GM23338 (cell line): Measurements from ENCODE around the gene ZSWIM5. TPM values are rescaled to one million over a fixed set of nuclear protein-coding genes. Genes with fewer than 3 reads are reported as not detected.
"Not testable (repeated sequence)": the region's sequence is repeated elsewhere in the genome, so short reads cannot be mapped to it uniquely, and the experiment has no call there.

Source experiments
- ATAC-seq: fragments of 200-7000 bp; cut with Tn5 transposase; 3 replicates; pipeline ENCODE4 v1.9.1; 2020
- DNase-seq: peaks from one replicate; pipeline ENCODE4 v3.0.0-alpha.2; 2015; ENCODE audit warnings: low spot score
- H2AFZ ChIP-seq: fragments of 200-600 bp; sonication (generic); 2 replicates; pipeline ENCODE4 v1.8.0; 2016; ENCODE audit warnings: antibody characterized with exemption, mild to moderate bottlenecking, moderate library complexity
- H3F3A ChIP-seq: fragments of 200-600 bp; sonication (generic); replicated peaks from 2 replicates; pipeline ENCODE4 v1.8.0; 2017; ENCODE audit warnings: antibody characterized with exemption, mixed run types, low read depth
- H3K27ac ChIP-seq: fragments of 200-600 bp; sonication (generic); 2 replicates; pipeline ENCODE4 v1.6.1; 2016; ENCODE audit warnings: low read depth
- H3K27me3 ChIP-seq: fragments of 200-600 bp; sonication (generic); 2 replicates; pipeline ENCODE4 v1.8.0; 2016; ENCODE audit warnings: mild to moderate bottlenecking, mixed run types, moderate library complexity; ENCODE audit not compliant: insufficient read depth
- H3K36me3 ChIP-seq: fragments of 200-600 bp; sonication (generic); 2 replicates; pipeline ENCODE4 v1.8.0; 2016; ENCODE audit warnings: mild to moderate bottlenecking; ENCODE audit not compliant: insufficient read depth
- H3K4me1 ChIP-seq: fragments of 200-600 bp; sonication (generic); 2 replicates; pipeline ENCODE4 v1.8.0; 2016; ENCODE audit warnings: mild to moderate bottlenecking, moderate library complexity; ENCODE audit not compliant: insufficient read depth
- H3K4me2 ChIP-seq: fragments of 200-600 bp; sonication (generic); 2 replicates; pipeline ENCODE4 v1.7.1; 2017; ENCODE audit warnings: mixed run types
- H3K4me3 ChIP-seq: fragments of 200-600 bp; sonication (generic); 2 replicates; pipeline ENCODE4 v1.6.1; 2016; ENCODE audit warnings: mixed run types
- H3K79me2 ChIP-seq: fragments of 200-600 bp; sonication (generic); replicated peaks from 2 replicates; pipeline ENCODE4 v1.8.0; 2017; ENCODE audit warnings: mild to moderate bottlenecking; ENCODE audit not compliant: insufficient read depth
- H3K9me2 ChIP-seq: fragments of 200-600 bp; sonication (generic); 2 replicates; pipeline ENCODE4 v1.8.0; 2017; ENCODE audit not compliant: insufficient read depth
- H4K20me1 ChIP-seq: fragments of 200-600 bp; sonication (generic); replicated peaks from 2 replicates; pipeline ENCODE4 v1.8.0; 2017; ENCODE audit warnings: mild to moderate bottlenecking; ENCODE audit not compliant: insufficient read depth
- H3K27ac Mint-ChIP-seq: 2 replicates; pipeline ENCODE4 v1.8.0; 2020; ENCODE audit warnings: inconsistent platforms, mild to moderate bottlenecking, moderate library complexity, mixed read lengths
- H3K27me3 Mint-ChIP-seq: 3 replicates; pipeline ENCODE4 v1.8.0; 2022; ENCODE audit warnings: low read depth, mild to moderate bottlenecking, moderate library complexity, mixed read lengths, inconsistent platforms; ENCODE audit not compliant: insufficient read depth, poor library complexity
- H3K36me3 Mint-ChIP-seq: 3 replicates; pipeline ENCODE4 v1.8.0; 2021; ENCODE audit warnings: low read depth, mild to moderate bottlenecking, inconsistent platforms, moderate library complexity, mixed read lengths
- H3K4me1 Mint-ChIP-seq: 3 replicates; pipeline ENCODE4 v1.8.0; 2020; ENCODE audit warnings: mild to moderate bottlenecking, inconsistent platforms, mixed read lengths
- H3K4me3 Mint-ChIP-seq: 3 replicates; pipeline ENCODE4 v1.8.0; 2021; ENCODE audit warnings: moderate library complexity, mild to moderate bottlenecking, inconsistent platforms, mixed read lengths
- H3K9me3 Mint-ChIP-seq: 3 replicates; pipeline ENCODE4 v1.8.0; 2020; ENCODE audit warnings: moderate library complexity, mild to moderate bottlenecking, inconsistent platforms, mixed read lengths
- CREB1 ChIP-seq: fragments of 250-450 bp; sonication (Bioruptor Pico); IDR thresholded peaks from 2 replicates; pipeline ENCODE4 v1.5.0; 2020; ENCODE audit warnings: low read depth, mild to moderate bottlenecking, moderate library complexity
- EZH2phosphoT487 ChIP-seq: fragments of 200-600 bp; sonication (generic); IDR thresholded peaks from one replicate; pipeline ENCODE4 v1.8.1; 2018; ENCODE audit warnings: antibody characterized with exemption; ENCODE audit not compliant: unreplicated experiment
- NANOG ChIP-seq: IDR thresholded peaks from 2 replicates; pipeline ENCODE4 v1.6.1; 2016; ENCODE audit warnings: antibody characterized with exemption, borderline replicate concordance
- POLR2AphosphoS5 ChIP-seq: IDR thresholded peaks from 2 replicates; pipeline ENCODE4 v1.6.1; 2016; ENCODE audit warnings: antibody characterized with exemption, low read depth
- ZNF114 ChIP-seq: fragments of 250-450 bp; sonication (Bioruptor Pico); IDR thresholded peaks from 2 replicates; pipeline ENCODE4 v1.5.0; 2020; ENCODE audit warnings: mild to moderate bottlenecking, moderate library complexity
- ZNF462 ChIP-seq: fragments of 250-450 bp; sonication (Bioruptor Pico); IDR thresholded peaks from 2 replicates; pipeline ENCODE4 v1.5.0; 2020; ENCODE audit warnings: mild to moderate bottlenecking, moderate library complexity
- polyA plus RNA-seq: library from polyadenylated mRNA; unstranded; fragments of >200 nt; fragmentation: Nextera tagmentation; extraction: Ambion mirVana; gene quantifications from 2 replicates; pipeline ENCODE4 v1.2.1, GENCODE V29; 2016
- total RNA-seq: library from RNA; depleted of rRNA; stranded (reverse); fragments of >200 nt; shearing (Covaris generic); gene quantifications from 2 replicates; pipeline ENCODE4 v1.2.3, GENCODE V29; 2014
- TF ChIP-seq, protein P1 (sequence below), 2 experiments: fragments of 200-600 bp in 1 of 2; sonication (generic) in 1 of 2; conservative IDR thresholded peaks; 2 replicates each; pipeline versions ENCODE4 v1.5.1 to v1.6.1; 2016 to 2017; ENCODE audit warnings: antibody characterized with exemption in 2 of 2, low read depth in 2 of 2, mild to moderate bottlenecking in 2 of 2, moderate library complexity in 1 of 2

ZSWIM5 gene
- total and polyA plus RNA-seq, 2 experiments from 2014 or later, result 0.65 to 3.6 TPM

DNA sequence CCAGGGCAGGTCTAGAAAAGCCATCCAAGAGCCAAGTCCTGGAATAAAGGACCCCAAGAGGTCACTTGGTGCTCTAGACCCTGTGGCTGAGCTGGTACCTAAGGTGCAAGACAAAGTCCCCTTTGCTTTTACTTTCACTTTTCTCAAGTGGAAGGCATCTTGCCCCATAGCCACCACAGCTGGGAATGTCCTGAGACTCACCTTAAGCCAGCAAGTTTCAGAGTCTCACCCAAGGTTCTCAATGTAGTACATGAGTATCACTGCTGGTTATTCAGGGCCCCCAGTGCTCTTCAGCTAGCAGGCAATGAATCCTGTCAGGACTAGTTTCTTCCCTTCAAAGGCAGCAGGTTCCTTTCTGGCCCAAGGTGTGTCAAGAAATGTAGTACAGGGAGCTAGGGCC is 126.9 kb downstream of the ZSWIM5 start (continued):
- TF ChIP-seq, protein P1, sequence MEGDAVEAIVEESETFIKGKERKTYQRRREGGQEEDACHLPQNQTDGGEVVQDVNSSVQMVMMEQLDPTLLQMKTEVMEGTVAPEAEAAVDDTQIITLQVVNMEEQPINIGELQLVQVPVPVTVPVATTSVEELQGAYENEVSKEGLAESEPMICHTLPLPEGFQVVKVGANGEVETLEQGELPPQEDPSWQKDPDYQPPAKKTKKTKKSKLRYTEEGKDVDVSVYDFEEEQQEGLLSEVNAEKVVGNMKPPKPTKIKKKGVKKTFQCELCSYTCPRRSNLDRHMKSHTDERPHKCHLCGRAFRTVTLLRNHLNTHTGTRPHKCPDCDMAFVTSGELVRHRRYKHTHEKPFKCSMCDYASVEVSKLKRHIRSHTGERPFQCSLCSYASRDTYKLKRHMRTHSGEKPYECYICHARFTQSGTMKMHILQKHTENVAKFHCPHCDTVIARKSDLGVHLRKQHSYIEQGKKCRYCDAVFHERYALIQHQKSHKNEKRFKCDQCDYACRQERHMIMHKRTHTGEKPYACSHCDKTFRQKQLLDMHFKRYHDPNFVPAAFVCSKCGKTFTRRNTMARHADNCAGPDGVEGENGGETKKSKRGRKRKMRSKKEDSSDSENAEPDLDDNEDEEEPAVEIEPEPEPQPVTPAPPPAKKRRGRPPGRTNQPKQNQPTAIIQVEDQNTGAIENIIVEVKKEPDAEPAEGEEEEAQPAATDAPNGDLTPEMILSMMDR (conservative IDR thresholded peaks at IDR 0.05; ENCODE audit: low read depth in 2 of 2), result no peak
- TF ChIP-seq NANOG, result no peak

GRCh38 chr1:45076959-45077358 is 129.4 kb downstream of the ZSWIM5 start:
- not testable (repeated sequence) for H3K4me3 ChIP-seq, H2AFZ ChIP-seq, H3K27ac ChIP-seq, H3K36me3 ChIP-seq, ATAC-seq, H3K27me3 Mint-ChIP-seq, H4K20me1 ChIP-seq, H3K4me1 Mint-ChIP-seq, H3F3A ChIP-seq, H3K4me2 ChIP-seq, H3K27me3 ChIP-seq, H3K27ac Mint-ChIP-seq, H3K79me2 ChIP-seq, H3K4me3 Mint-ChIP-seq, H3K9me2 ChIP-seq, DNase-seq
- H3K36me3 Mint-ChIP-seq, result peaks cover 30% of the 10 kb centered on the region
- peaks cover 13% of the 10 kb centered on the region for H3K4me1 ChIP-seq
- H3K9me3 Mint-ChIP-seq, result peaks cover 48% of the 10 kb centered on the region

GRCh38 chr1:45071567-45071966 is 134.8 kb downstream of the ZSWIM5 start:
- ATAC-seq (no peak), DNase-seq (no peak)
- H3K27me3 Mint-ChIP-seq, result no peaks in the 10 kb centered on the region
- no peaks in the 10 kb centered on the region; the same call in 1 of the 2 replicates for H3K9me2 ChIP-seq
- H4K20me1 ChIP-seq, result no peaks in the 10 kb centered on the region
- no peaks in the 10 kb centered on the region for H3K4me1 ChIP-seq
- no peak overlapping the region for H3K4me2 ChIP-seq
- H3K4me1 Mint-ChIP-seq, result no peaks in the 10 kb centered on the region
- no peaks in the 10 kb centered on the region for H3K36me3 ChIP-seq
- no peaks in the 10 kb centered on the region for H3F3A ChIP-seq
- H3K36me3 Mint-ChIP-seq, result peaks cover 11% of the 10 kb centered on the region; the same call in 2 of the 3 replicates
- no peak overlapping the region for H3K27ac ChIP-seq
- H3K27me3 ChIP-seq, result no peaks in the 10 kb centered on the region
- peaks cover 36% of the 10 kb centered on the region; the same call in 2 of the 3 replicates for H3K9me3 Mint-ChIP-seq
- no peak overlapping the region for H3K27ac Mint-ChIP-seq
- H3K79me2 ChIP-seq, result no peaks in the 10 kb centered on the region
- no peak overlapping the region for H2AFZ ChIP-seq
- H3K4me3 ChIP-seq, result no peak overlapping the region
- no peak overlapping the region for H3K4me3 Mint-ChIP-seq
- TF ChIP-seq EZH2phosphoT487 (no peak), ZNF114 (CRISPR knock-in tag) (no peak), CREB1 (no peak), ZNF462 (CRISPR knock-in tag) (no peak), POLR2AphosphoS5 (no peak), NANOG (no peak)
- TF ChIP-seq, protein P1 (conservative IDR thresholded peaks at IDR 0.05; ENCODE audit: low read depth in 2 of 2), result no peak
